Hepatocyte (in vitro differentiated cells): ENCODE results near the gene TPD52L2.

Source experiments
- CTCF ChIP-seq: fragments of 200-600 bp; sonication (generic); IDR thresholded peaks from 2 replicates; pipeline ENCODE4 v1.5.1; 2016; ENCODE audit warnings: antibody characterized with exemption, mild to moderate bottlenecking; ENCODE audit not compliant: poor library complexity
- EZH2 ChIP-seq: fragments of 200-600 bp; sonication (generic); IDR thresholded peaks from 2 replicates; pipeline ENCODE4 v1.6.1; 2016; ENCODE audit warnings: antibody characterized with exemption, mild to moderate bottlenecking, borderline replicate concordance
- EZH2phosphoT487 ChIP-seq: fragments of 200-600 bp; sonication (generic); IDR thresholded peaks from one replicate; pipeline ENCODE4 v1.6.1; 2018; ENCODE audit warnings: antibody characterized with exemption, mild to moderate bottlenecking, low read depth, moderate library complexity; ENCODE audit not compliant: unreplicated experiment, severe bottlenecking

GRCh38 chr20:63937596-63937995 is 72.5 kb downstream of the TPD52L2 start:
- no peak for TF ChIP-seq CTCF
- TF ChIP-seq EZH2phosphoT487, result no peak
- TF ChIP-seq EZH2, result no peak
